ENCODE measurements around the gene DCAF6. TPM values are rescaled to one million over a fixed set of nuclear protein-coding genes. Genes with fewer than 3 reads are reported as not detected.

DCAF6 gene
- total and polyA plus RNA-seq, 7 donors, result 33.6 to 102 (median 79.6) TPM

DNA sequence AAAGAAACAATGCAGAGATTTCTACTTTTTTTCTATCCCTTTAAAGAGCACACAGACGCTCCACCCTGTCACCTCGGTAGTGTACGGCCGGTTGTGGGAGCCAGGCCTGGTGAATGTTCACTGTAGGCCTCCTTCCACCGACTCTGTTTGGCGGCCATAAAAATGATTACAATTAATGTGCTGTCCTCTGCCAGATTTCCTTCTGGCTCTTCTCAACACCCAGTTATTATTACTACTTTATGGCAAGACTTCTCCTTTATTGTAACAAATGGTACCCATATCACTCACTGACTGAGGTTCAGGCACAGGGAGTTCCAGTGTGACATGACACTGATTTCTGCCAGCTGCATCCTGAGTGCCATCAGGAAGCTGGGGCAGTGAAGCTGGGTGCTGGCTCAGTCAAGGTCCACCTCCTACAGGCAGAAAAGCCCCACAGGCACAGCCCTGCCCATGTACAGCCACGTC lies 162.9 kb downstream of the DCAF6 start:
- peaks cover 0 to 30% (median 20%) of the 10 kb centered on the region in 4 donors for H3K4me1 ChIP-seq
- intact Hi-C loops (cut with DNase I), result no loop called here
- no peaks in the 10 kb centered on the region for H3K27me3 ChIP-seq
- no peaks in the 10 kb centered on the region for H3K9me3 ChIP-seq
- H3K36me3 ChIP-seq, result peaks cover 0 to 15% (median 3%) of the 10 kb centered on the region in 4 donors
- TF ChIP-seq, protein P1, sequence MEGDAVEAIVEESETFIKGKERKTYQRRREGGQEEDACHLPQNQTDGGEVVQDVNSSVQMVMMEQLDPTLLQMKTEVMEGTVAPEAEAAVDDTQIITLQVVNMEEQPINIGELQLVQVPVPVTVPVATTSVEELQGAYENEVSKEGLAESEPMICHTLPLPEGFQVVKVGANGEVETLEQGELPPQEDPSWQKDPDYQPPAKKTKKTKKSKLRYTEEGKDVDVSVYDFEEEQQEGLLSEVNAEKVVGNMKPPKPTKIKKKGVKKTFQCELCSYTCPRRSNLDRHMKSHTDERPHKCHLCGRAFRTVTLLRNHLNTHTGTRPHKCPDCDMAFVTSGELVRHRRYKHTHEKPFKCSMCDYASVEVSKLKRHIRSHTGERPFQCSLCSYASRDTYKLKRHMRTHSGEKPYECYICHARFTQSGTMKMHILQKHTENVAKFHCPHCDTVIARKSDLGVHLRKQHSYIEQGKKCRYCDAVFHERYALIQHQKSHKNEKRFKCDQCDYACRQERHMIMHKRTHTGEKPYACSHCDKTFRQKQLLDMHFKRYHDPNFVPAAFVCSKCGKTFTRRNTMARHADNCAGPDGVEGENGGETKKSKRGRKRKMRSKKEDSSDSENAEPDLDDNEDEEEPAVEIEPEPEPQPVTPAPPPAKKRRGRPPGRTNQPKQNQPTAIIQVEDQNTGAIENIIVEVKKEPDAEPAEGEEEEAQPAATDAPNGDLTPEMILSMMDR (IDR thresholded peaks at IDR 0.05), result no peak
- TF ChIP-seq POLR2A (IDR thresholded peaks at IDR 0.05) (no peak), EP300 (IDR thresholded peaks at IDR 0.05) (peak in 2 of 4 donors; percentile 75 to 83), POLR2AphosphoS5 (IDR thresholded peaks at IDR 0.05) (peak; percentile 84 to 94 (median 90))
- 75 to 85% methylated on average over 7 of the region's 7 CpGs for WGBS, 2 donors
- peak; percentile 85 for DNase-seq
- H3K4me3 ChIP-seq, result no peak overlapping the region
- H3K27ac ChIP-seq, result peak overlapping the region in 3 of 4 donors; percentile 59 to 75 (median 69)

DNA sequence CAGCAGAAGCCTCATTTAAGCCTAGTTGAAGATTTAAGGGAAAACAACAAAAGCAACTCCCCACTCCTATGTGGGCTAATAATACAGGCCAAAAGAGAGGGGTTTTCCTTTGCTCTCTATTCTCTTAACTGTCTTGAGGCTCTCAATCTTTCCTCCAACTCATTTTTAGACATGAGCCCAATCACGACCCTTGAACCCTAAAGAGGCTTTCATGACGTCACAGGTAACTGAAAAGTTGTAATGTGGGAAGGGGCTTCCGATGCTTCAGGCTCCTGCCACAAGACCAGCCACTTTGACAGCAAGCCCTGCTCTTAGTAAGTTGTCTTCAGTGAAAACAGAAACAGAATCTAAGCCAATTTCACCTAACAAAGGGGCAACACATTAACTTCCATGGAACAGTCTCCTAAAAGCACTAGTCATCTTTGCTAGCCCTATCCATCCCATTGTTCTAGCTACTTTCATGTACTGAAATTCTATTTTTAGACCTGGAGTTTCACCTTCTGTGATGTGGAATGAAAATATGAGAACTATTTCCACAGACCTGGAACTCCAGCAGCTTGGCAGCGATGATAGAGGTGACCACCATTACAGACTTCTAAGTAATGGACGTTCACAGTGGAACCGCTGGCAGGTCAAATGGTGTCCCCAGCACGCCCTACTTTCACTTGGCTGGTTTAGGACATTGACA lies 164.0 kb downstream of the DCAF6 start:
- Histone ChIP-seq H3K9me3 (no peaks in the 10 kb centered on the region), H3K27ac (no peak overlapping the region), H3K4me1 (peaks cover 0 to 30% (median 20%) of the 10 kb centered on the region in 4 donors), H3K4me3 (no peak overlapping the region), H3K27me3 (no peaks in the 10 kb centered on the region), H3K36me3 (peaks cover 0 to 17% (median 3%) of the 10 kb centered on the region in 4 donors)
- TF ChIP-seq POLR2AphosphoS5 (IDR thresholded peaks at IDR 0.05) (no peak), POLR2A (IDR thresholded peaks at IDR 0.05) (no peak), EP300 (IDR thresholded peaks at IDR 0.05) (no peak)
- TF ChIP-seq, protein P1 (IDR thresholded peaks at IDR 0.05), result no peak
- DNase-seq, result no peak
- intact Hi-C loops (cut with DNase I), result no loop called here
- WGBS, 2 donors, result 94 to 96% methylated on average over 7 of the region's 7 CpGs

DNA sequence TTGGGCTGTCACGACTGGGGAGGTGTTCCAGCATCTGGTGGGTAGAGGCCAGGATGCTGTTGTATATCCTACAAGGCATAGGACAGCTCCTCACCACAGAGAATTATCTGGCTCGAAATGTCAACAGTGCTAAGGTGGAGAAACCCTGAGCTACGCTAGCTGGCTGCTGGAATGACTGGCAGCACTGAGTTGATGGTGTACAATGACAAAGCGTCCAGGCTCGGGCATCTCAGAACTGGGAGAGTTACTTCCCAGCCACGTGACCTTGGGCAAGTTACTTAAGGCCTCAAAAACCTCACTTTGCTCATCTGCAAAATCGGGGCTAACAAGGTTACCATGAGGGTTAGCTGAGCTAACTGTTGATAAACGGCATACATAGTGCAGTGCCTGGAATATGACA lies 164.9 kb downstream of the DCAF6 start:
- intact Hi-C loops (cut with DNase I), result no loop called here
- WGBS, 2 donors, result 92% methylated on average over 8 of the region's 8 CpGs
- no peak for DNase-seq
- Histone ChIP-seq H3K36me3 (peaks cover 0 to 13% (median 3%) of the 10 kb centered on the region in 4 donors), H3K4me1 (peaks cover 0 to 30% (median 20%) of the 10 kb centered on the region in 4 donors), H3K27ac (no peak overlapping the region), H3K9me3 (no peaks in the 10 kb centered on the region), H3K4me3 (no peak overlapping the region), H3K27me3 (no peaks in the 10 kb centered on the region)
- no peak for TF ChIP-seq POLR2AphosphoS5 (IDR thresholded peaks at IDR 0.05)
- no peak for TF ChIP-seq EP300 (IDR thresholded peaks at IDR 0.05)
- TF ChIP-seq POLR2A (IDR thresholded peaks at IDR 0.05), result no peak
- TF ChIP-seq, protein P1 (IDR thresholded peaks at IDR 0.05), result no peak

DNA sequence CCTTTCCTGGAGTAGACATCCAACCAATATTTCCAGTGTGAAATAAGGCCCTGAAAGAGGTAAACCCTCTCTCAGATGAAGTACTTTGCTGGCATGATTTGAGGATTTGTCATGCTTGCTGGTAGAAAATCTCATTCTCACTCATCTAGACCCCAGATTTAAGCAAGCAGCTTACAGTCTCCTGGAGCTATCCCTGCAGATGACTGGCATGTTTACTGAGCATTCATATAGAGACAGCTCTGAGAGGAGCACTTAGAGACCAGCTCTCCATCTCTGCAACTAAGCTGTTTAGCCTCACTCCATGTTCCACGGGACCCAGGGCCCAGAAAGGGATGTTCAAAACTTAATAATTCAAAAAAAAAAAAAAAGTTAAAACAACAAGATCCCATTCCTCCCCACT lies 166.0 kb downstream of the DCAF6 start:
- DNase-seq, result no peak
- no peaks in the 10 kb centered on the region for H3K9me3 ChIP-seq
- WGBS, 2 donors, result 76 to 84% methylated on average over 1 of the region's 1 CpG
- no peaks in the 10 kb centered on the region for H3K27me3 ChIP-seq
- H3K4me3 ChIP-seq, result no peak overlapping the region
- intact Hi-C loops (cut with DNase I), result no loop called here
- no peak for TF ChIP-seq POLR2AphosphoS5 (IDR thresholded peaks at IDR 0.05)
- TF ChIP-seq, protein P1 (IDR thresholded peaks at IDR 0.05), result no peak
- no peak for TF ChIP-seq POLR2A (IDR thresholded peaks at IDR 0.05)
- TF ChIP-seq EP300 (IDR thresholded peaks at IDR 0.05), result no peak
- no peak overlapping the region for H3K27ac ChIP-seq
- peaks cover 0 to 30% (median 20%) of the 10 kb centered on the region in 4 donors for H3K4me1 ChIP-seq
- H3K36me3 ChIP-seq, result peaks cover 0 to 6% (median 3%) of the 10 kb centered on the region in 4 donors
